Keratinocyte (primary cell): ENCODE measurements around the gene CAST. TPM values are rescaled to one million over a fixed set of nuclear protein-coding genes. Genes with fewer than 3 reads are reported as not detected.

ENCODE experiments used
- DNase-seq: peaks from one replicate; pipeline ENCODE4 v3.0.0-alpha.2; 2011; ENCODE audit warnings: low read depth, missing footprints, low spot score
- FAIRE-seq: peaks from 2 replicates; lab custom pipeline; 2011; peaks lifted over from hg19 to GRCh38; lab: Jason Lieb, UNC
- H2AFZ ChIP-seq: 2 replicates; pipeline ENCODE4 v1.6.0; 2012; ENCODE audit warnings: low read length, control low read depth, inconsistent platforms; ENCODE audit not compliant: control insufficient read depth
- H3K27ac ChIP-seq: 2 replicates; pipeline ENCODE4 v1.5.1; 2011; ENCODE audit warnings: low read length; ENCODE audit not compliant: control insufficient read depth, insufficient read depth
- H3K27me3 ChIP-seq: 3 replicates; pipeline ENCODE4 v1.6.0; 2011; ENCODE audit warnings: low read length; ENCODE audit not compliant: control insufficient read depth, insufficient read depth; ENCODE audit errors: extremely low read depth
- H3K36me3 ChIP-seq, 2 experiments: 2 replicates in 1 of 2; 3 replicates in 1 of 2; pipeline ENCODE4 v1.5.1; 2011; ENCODE audit warnings: low read length in 2 of 2, mild to moderate bottlenecking in 1 of 2; ENCODE audit not compliant: control insufficient read depth in 2 of 2, insufficient read depth in 2 of 2; ENCODE audit errors: extremely low read depth in 1 of 2
- H3K4me1 ChIP-seq: 3 replicates; pipeline ENCODE4 v1.5.1; 2011; ENCODE audit warnings: low read length; ENCODE audit not compliant: control insufficient read depth, insufficient read depth; ENCODE audit errors: extremely low read depth
- H3K4me2 ChIP-seq: 3 replicates; pipeline ENCODE4 v1.6.0; 2011; ENCODE audit warnings: low read depth, low read length; ENCODE audit not compliant: control insufficient read depth, insufficient read depth; ENCODE audit errors: extremely low read depth
- H3K4me3 ChIP-seq, 3 experiments: fragments of 200-600 bp in 1 of 3; sonication (generic) in 1 of 3; 2 replicates in 2 of 3; 3 replicates in 1 of 3; pipeline ENCODE4 v1.5.1; 2011 to 2016; ENCODE audit warnings: low read length in 3 of 3, mild to moderate bottlenecking in 3 of 3, control low read depth in 2 of 3, inconsistent platforms in 1 of 3, low read depth in 1 of 3, mixed read lengths in 1 of 3, mixed run types in 1 of 3, moderate library complexity in 1 of 3; ENCODE audit not compliant: control insufficient read depth in 2 of 3, insufficient read depth in 2 of 3; ENCODE audit errors: extremely low read depth in 1 of 3
- H3K79me2 ChIP-seq: 2 replicates; pipeline ENCODE4 v1.6.0; 2012; ENCODE audit warnings: low read length; ENCODE audit not compliant: control insufficient read depth, insufficient read depth
- H3K9ac ChIP-seq: 3 replicates; pipeline ENCODE4 v1.6.0; 2011; ENCODE audit warnings: low read length; ENCODE audit not compliant: control insufficient read depth, insufficient read depth; ENCODE audit errors: extremely low read depth
- H3K9me1 ChIP-seq: 3 replicates; pipeline ENCODE4 v1.6.0; 2011; ENCODE audit warnings: low read length; ENCODE audit not compliant: control insufficient read depth, insufficient read depth; ENCODE audit errors: extremely low read depth
- H3K9me3 ChIP-seq: 2 replicates; pipeline ENCODE4 v1.5.1; 2012; ENCODE audit warnings: low read depth, low read length; ENCODE audit not compliant: control insufficient read depth
- H4K20me1 ChIP-seq: 3 replicates; pipeline ENCODE4 v1.6.0; 2011; ENCODE audit warnings: low read length; ENCODE audit not compliant: control insufficient read depth, insufficient read depth; ENCODE audit errors: extremely low read depth
- EZH2 ChIP-seq: IDR thresholded peaks from one replicate; pipeline ENCODE4 v1.6.1; 2012; ENCODE audit warnings: inconsistent platforms, mild to moderate bottlenecking, low read length, moderate library complexity
- dilution Hi-C: fragments of 300-500 bp; cut with MboI; formaldehyde crosslinking; loops from one replicate; pipeline ENCODE4 v1.7.0; 2020; ENCODE audit warnings: low sequenced_read_pairs; ENCODE audit not compliant: extremely low pct_ligation_motif_present
- polyA plus RNA-seq, 5 experiments: library from polyadenylated mRNA; depleted of rRNA in 3 of 5; stranded (reverse) in 3 of 5; stranded (forward) in 1 of 5; unstranded in 1 of 5; fragments of >200 nt; gene quantifications; 1 replicate in 1 of 5; 2 replicates in 3 of 5; 3 replicates in 1 of 5; pipeline versions ENCODE4 v1.2.1 to v1.2.3, GENCODE V29; 2011 to 2012; ENCODE audit warnings: missing spikeins in 2 of 5, low read depth in 1 of 5, low replicate concordance in 1 of 5
- TF ChIP-seq, protein P1 (sequence below), 3 experiments: IDR thresholded peaks in 1 of 3; conservative IDR thresholded peaks in 1 of 3; optimal IDR thresholded peaks in 1 of 3; 2 replicates in 2 of 3; 3 replicates in 1 of 3; pipeline versions ENCODE3 to v1.5.1; 2011; ENCODE audit warnings: low read length in 3 of 3, mild to moderate bottlenecking in 3 of 3, moderate library complexity in 2 of 3, control low read depth in 1 of 3, inconsistent platforms in 1 of 3; ENCODE audit not compliant: insufficient read depth in 2 of 3; ENCODE audit errors: extremely low read depth in 1 of 3

CAST gene
- polyA plus RNA-seq, 1 donor (not counting 4 experiments of a cell fraction or from before 2014, with no cell fraction given), result 238 TPM

DNA sequence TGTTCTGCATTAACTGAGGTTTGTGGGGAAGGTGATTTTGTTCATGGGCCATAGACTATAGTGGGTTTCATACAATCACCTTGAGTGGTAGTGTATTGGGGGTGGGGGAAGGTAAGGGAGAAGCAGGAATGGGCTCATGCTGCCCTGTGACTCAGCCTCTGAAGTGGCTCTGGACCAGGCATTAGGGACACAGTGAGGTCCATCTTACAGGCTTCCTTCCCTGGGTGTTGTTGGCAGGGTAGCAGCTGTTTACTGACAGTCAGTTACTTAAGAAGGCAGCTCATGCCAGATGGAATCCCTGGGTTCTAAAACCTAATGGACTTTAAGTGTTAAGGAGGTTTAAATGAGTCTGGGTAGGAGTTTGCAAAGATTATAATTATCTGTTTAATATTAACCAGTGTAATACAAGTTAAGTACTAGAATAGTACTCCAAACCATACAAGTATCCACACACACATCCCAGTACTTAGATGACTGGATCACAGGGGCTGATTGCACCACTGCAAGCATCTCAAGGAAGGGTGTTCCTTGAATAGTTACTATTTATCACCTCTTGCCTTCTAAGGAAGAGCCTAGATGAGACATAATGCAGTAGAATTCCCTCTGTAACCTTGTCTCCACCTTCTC lies 59.3 kb downstream of the CAST start:
- no peak for DNase-seq
- H4K20me1 ChIP-seq, result no peaks in the 10 kb centered on the region
- no peak for FAIRE-seq
- no peak overlapping the region for H3K27ac ChIP-seq
- peaks cover 29% of the 10 kb centered on the region for H3K4me1 ChIP-seq
- H3K9me1 ChIP-seq, result peaks cover 3% of the 10 kb centered on the region
- H3K4me2 ChIP-seq, result no peak overlapping the region
- dilution Hi-C loops, result no loop called here
- H3K9ac ChIP-seq, result no peak overlapping the region
- peaks cover 7 to 14% of the 10 kb centered on the region in 2 experiments for H3K36me3 ChIP-seq
- H3K79me2 ChIP-seq, result peaks cover 65% of the 10 kb centered on the region
- no peaks in the 10 kb centered on the region for H3K27me3 ChIP-seq
- no peaks in the 10 kb centered on the region for H3K9me3 ChIP-seq
- H2AFZ ChIP-seq, result no peak overlapping the region
- no peak overlapping the region for H3K4me3 ChIP-seq
- TF ChIP-seq, protein P1, sequence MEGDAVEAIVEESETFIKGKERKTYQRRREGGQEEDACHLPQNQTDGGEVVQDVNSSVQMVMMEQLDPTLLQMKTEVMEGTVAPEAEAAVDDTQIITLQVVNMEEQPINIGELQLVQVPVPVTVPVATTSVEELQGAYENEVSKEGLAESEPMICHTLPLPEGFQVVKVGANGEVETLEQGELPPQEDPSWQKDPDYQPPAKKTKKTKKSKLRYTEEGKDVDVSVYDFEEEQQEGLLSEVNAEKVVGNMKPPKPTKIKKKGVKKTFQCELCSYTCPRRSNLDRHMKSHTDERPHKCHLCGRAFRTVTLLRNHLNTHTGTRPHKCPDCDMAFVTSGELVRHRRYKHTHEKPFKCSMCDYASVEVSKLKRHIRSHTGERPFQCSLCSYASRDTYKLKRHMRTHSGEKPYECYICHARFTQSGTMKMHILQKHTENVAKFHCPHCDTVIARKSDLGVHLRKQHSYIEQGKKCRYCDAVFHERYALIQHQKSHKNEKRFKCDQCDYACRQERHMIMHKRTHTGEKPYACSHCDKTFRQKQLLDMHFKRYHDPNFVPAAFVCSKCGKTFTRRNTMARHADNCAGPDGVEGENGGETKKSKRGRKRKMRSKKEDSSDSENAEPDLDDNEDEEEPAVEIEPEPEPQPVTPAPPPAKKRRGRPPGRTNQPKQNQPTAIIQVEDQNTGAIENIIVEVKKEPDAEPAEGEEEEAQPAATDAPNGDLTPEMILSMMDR (optimal IDR thresholded peaks at IDR 0.05 in 1 of 3, IDR thresholded peaks at IDR 0.05 in 1 of 3, conservative IDR thresholded peaks at IDR 0.05 in 1 of 3; ENCODE audit: extremely low read depth in 1 of 3, insufficient read depth in 2 of 3, low read length in 3 of 3), result no peak
- TF ChIP-seq EZH2, result no peak

DNA sequence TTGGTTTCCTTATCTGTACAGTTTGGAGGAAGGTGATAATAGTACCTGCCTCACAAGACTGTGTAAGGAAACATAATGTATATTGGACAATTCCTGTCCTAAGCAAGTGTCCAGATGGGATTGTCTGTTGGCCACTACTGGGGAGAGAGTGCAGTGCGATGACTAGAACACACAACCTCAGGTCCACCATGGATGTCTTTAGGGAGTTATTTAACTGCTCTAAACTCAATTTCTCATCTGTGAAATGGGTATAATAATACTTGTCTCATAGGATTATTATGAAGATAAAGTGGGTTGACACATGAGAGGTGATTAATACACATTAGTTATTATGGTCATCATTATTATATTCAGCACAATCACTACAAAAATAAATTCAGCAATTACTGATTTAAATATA lies 63.1 kb downstream of the CAST start:
- H4K20me1 ChIP-seq, result no peaks in the 10 kb centered on the region
- FAIRE-seq (no peak), DNase-seq (no peak)
- peaks cover 49% of the 10 kb centered on the region for H3K79me2 ChIP-seq
- no peaks in the 10 kb centered on the region for H3K9me3 ChIP-seq
- dilution Hi-C loops, result no loop called here
- H3K9ac ChIP-seq, result no peak overlapping the region
- TF ChIP-seq EZH2, result no peak
- TF ChIP-seq, protein P1 (optimal IDR thresholded peaks at IDR 0.05 in 1 of 3, IDR thresholded peaks at IDR 0.05 in 1 of 3, conservative IDR thresholded peaks at IDR 0.05 in 1 of 3; ENCODE audit: extremely low read depth in 1 of 3, insufficient read depth in 2 of 3, low read length in 3 of 3), result no peak
- H3K27ac ChIP-seq, result no peak overlapping the region
- H3K4me1 ChIP-seq, result no peaks in the 10 kb centered on the region
- no peak overlapping the region for H2AFZ ChIP-seq
- no peaks in the 10 kb centered on the region for H3K9me1 ChIP-seq
- H3K4me3 ChIP-seq, result no peak overlapping the region
- no peak overlapping the region for H3K4me2 ChIP-seq
- peaks cover 12 to 21% of the 10 kb centered on the region in 2 experiments for H3K36me3 ChIP-seq
- no peaks in the 10 kb centered on the region for H3K27me3 ChIP-seq
